WTC11 (cell line): Measurements from ENCODE around the gene PRKCE. TPM values are rescaled to one million over a fixed set of nuclear protein-coding genes. Genes with fewer than 3 reads are reported as not detected.

Experiments used
- ATAC-seq: fragments of 200-7000 bp; cut with Tn5 transposase; 2 replicates; pipeline ENCODE4 v1.10.0; 2021; ENCODE audit warnings: mild to moderate bottlenecking, moderate library complexity
- CTCF ChIA-PET: fragments of 300-600 bp; sonication (Branson Sonifier 250); formaldehyde crosslinking; loops from one replicate; lab custom pipeline; 2021; ENCODE audit warnings: antibody characterized with exemption; lab: Charles Lee
- POLR2A ChIA-PET: fragments of 350-600 bp; sonication (Branson Sonifier 250); formaldehyde crosslinking; loops from one replicate; lab custom pipeline; 2021; ENCODE audit warnings: antibody characterized with exemption; lab: Charles Lee
- DNase-seq: peaks from one replicate; pipeline ENCODE4 v3.0.0; 2021; ENCODE audit warnings: low spot score
- H3K27ac Mint-ChIP-seq: 2 replicates; pipeline ENCODE4 v1.8.0; 2021; ENCODE audit warnings: mixed read lengths
- H3K27me3 Mint-ChIP-seq: 2 replicates; pipeline ENCODE4 v1.8.0; 2021; ENCODE audit warnings: low read depth, mild to moderate bottlenecking, moderate library complexity, mixed read lengths
- H3K36me3 Mint-ChIP-seq: 2 replicates; pipeline ENCODE4 v1.8.0; 2021; ENCODE audit warnings: mixed read lengths
- H3K4me1 Mint-ChIP-seq: 2 replicates; pipeline ENCODE4 v1.8.0; 2022; ENCODE audit warnings: mixed read lengths
- H3K4me3 Mint-ChIP-seq: 2 replicates; pipeline ENCODE4 v1.8.0; 2021; ENCODE audit warnings: mild to moderate bottlenecking, moderate library complexity, mixed read lengths
- H3K9me3 Mint-ChIP-seq: 2 replicates; pipeline ENCODE4 v1.8.0; 2021; ENCODE audit warnings: mixed read lengths
- CBFB ChIP-seq: sonication (generic); formaldehyde crosslinking; IDR thresholded peaks from 2 replicates; pipeline ENCODE4 v1.8.1; 2022; ENCODE audit warnings: mild to moderate bottlenecking, low read depth, missing genetic modification reagents
- CREB1 ChIP-seq: sonication (generic); formaldehyde crosslinking; IDR thresholded peaks from 2 replicates; pipeline ENCODE4 v1.8.0; 2023; ENCODE audit warnings: mild to moderate bottlenecking, missing genetic modification reagents
- CREM ChIP-seq: sonication (generic); formaldehyde crosslinking; IDR thresholded peaks from 2 replicates; pipeline ENCODE4 v1.8.1; 2022; ENCODE audit warnings: mild to moderate bottlenecking, missing genetic modification reagents, moderate library complexity
- E2F4 ChIP-seq: sonication (generic); formaldehyde crosslinking; IDR thresholded peaks from 2 replicates; pipeline ENCODE4 v1.8.1; 2022; ENCODE audit warnings: low read depth, mild to moderate bottlenecking, moderate library complexity, missing genetic modification reagents, borderline replicate concordance
- ESRRA ChIP-seq: sonication (generic); formaldehyde crosslinking; IDR thresholded peaks from 2 replicates; pipeline ENCODE4 v1.8.1; 2022; ENCODE audit warnings: mild to moderate bottlenecking, missing genetic modification reagents, borderline replicate concordance
- FOXJ3 ChIP-seq: sonication (generic); formaldehyde crosslinking; IDR thresholded peaks from 2 replicates; pipeline ENCODE4 v1.9.0; 2021; ENCODE audit warnings: missing genetic modification reagents, mild to moderate bottlenecking, borderline replicate concordance
- GABPB1 ChIP-seq: sonication (generic); formaldehyde crosslinking; IDR thresholded peaks from 2 replicates; pipeline ENCODE4 v1.8.1; 2023; ENCODE audit warnings: mild to moderate bottlenecking, missing genetic modification reagents
- GTF2I ChIP-seq: fragments of 250-450 bp; sonication (Bioruptor Pico); conservative IDR thresholded peaks from 2 replicates; pipeline ENCODE4 v1.4.0; 2021; ENCODE audit warnings: mild to moderate bottlenecking
- HMGA2 ChIP-seq: fragments of 250-450 bp; sonication (Bioruptor Pico); IDR thresholded peaks from 2 replicates; pipeline ENCODE4 v1.4.0; 2021; ENCODE audit warnings: mild to moderate bottlenecking, moderate library complexity
- NFATC4 ChIP-seq: fragments of 250-450 bp; sonication (Bioruptor Pico); IDR thresholded peaks from 2 replicates; pipeline ENCODE4 v1.9.0; 2021; ENCODE audit warnings: mild to moderate bottlenecking
- PRRX2 ChIP-seq: fragments of 250-450 bp; sonication (Bioruptor Pico); IDR thresholded peaks from 2 replicates; pipeline ENCODE4 v1.8.0; 2021; ENCODE audit warnings: mild to moderate bottlenecking
- RORB ChIP-seq: fragments of 250-450 bp; sonication (Bioruptor Pico); IDR thresholded peaks from 2 replicates; pipeline ENCODE4 v1.9.0; 2021; ENCODE audit warnings: mild to moderate bottlenecking
- SMAD4 ChIP-seq: sonication (generic); formaldehyde crosslinking; IDR thresholded peaks from 2 replicates; pipeline ENCODE4 v1.8.0; 2022; ENCODE audit warnings: mild to moderate bottlenecking, missing genetic modification reagents
- SOX15 ChIP-seq: fragments of 250-450 bp; sonication (Bioruptor Pico); IDR thresholded peaks from 2 replicates; pipeline ENCODE4 v1.9.0; 2021; ENCODE audit warnings: mild to moderate bottlenecking
- TP53 ChIP-seq: sonication (generic); formaldehyde crosslinking; IDR thresholded peaks from 2 replicates; pipeline ENCODE4 v1.8.1; 2023; ENCODE audit warnings: mild to moderate bottlenecking, missing genetic modification reagents
- ZMAT4 ChIP-seq: fragments of 250-450 bp; sonication (Bioruptor Pico); IDR thresholded peaks from 2 replicates; pipeline ENCODE4 v1.9.0; 2021; ENCODE audit warnings: mild to moderate bottlenecking
- ZNF138 ChIP-seq: sonication (generic); formaldehyde crosslinking; conservative IDR thresholded peaks from 2 replicates; pipeline ENCODE4 v1.8.1; 2022; ENCODE audit warnings: mild to moderate bottlenecking, moderate library complexity, missing genetic modification reagents
- ZNF232 ChIP-seq: sonication (generic); formaldehyde crosslinking; IDR thresholded peaks from 2 replicates; pipeline ENCODE4 v1.8.0; 2022; ENCODE audit warnings: mild to moderate bottlenecking, missing genetic modification reagents
- ZNF317 ChIP-seq: sonication (generic); formaldehyde crosslinking; IDR thresholded peaks from 2 replicates; pipeline ENCODE4 v1.8.1; 2023; ENCODE audit warnings: low read depth, mild to moderate bottlenecking, moderate library complexity, missing genetic modification reagents, borderline replicate concordance
- total RNA-seq: library from RNA; stranded (reverse); gene quantifications from 3 replicates; pipeline ENCODE4 v1.2.3, GENCODE V29; 2021
- TF ChIP-seq, protein P1 (sequence below): sonication (generic); formaldehyde crosslinking; IDR thresholded peaks from 2 replicates; pipeline ENCODE4 v1.8.1; 2023; ENCODE audit warnings: mild to moderate bottlenecking, missing genetic modification reagents
- TF ChIP-seq, protein P2 (sequence below): sonication (generic); formaldehyde crosslinking; IDR thresholded peaks from 2 replicates; pipeline ENCODE4 v1.8.1; 2022; ENCODE audit warnings: missing genetic modification reagents, borderline replicate concordance
- TF ChIP-seq, protein P3 (sequence below): sonication (generic); formaldehyde crosslinking; IDR thresholded peaks from 2 replicates; pipeline ENCODE4 v1.8.1; 2023; ENCODE audit warnings: mild to moderate bottlenecking, missing genetic modification reagents, moderate library complexity
- TF ChIP-seq, protein P4 (sequence below): sonication (generic); formaldehyde crosslinking; IDR thresholded peaks from 2 replicates; pipeline ENCODE4 v1.8.1; 2023; ENCODE audit warnings: mild to moderate bottlenecking, missing genetic modification reagents

Gene PRKCE
- total RNA-seq, 1 experiment from 2014 or later, result 5.8 TPM

DNA sequence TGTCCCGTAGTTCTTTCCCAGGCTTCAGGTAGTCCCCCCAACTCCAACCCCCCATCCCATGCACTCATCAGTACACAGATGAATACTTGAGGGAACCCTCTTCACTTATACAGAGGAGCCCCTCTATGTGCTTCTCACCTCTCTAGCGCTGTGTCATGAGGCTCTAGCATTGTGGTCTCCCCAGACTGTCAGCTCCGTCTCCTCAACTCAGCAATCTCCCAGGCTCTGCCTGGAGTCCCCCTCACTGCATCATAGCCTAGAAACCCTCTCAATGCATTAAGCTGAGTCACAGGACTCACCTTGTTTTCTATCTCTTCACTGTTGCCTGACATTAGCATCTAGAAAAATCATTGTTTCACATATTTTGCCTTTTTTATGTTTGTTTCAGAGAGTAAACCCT, 20.2 kb upstream of the PRKCE start (continued):
- TF ChIP-seq, protein P1, sequence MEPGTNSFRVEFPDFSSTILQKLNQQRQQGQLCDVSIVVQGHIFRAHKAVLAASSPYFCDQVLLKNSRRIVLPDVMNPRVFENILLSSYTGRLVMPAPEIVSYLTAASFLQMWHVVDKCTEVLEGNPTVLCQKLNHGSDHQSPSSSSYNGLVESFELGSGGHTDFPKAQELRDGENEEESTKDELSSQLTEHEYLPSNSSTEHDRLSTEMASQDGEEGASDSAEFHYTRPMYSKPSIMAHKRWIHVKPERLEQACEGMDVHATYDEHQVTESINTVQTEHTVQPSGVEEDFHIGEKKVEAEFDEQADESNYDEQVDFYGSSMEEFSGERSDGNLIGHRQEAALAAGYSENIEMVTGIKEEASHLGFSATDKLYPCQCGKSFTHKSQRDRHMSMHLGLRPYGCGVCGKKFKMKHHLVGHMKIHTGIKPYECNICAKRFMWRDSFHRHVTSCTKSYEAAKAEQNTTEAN, result no peak
- TF ChIP-seq, protein P2, sequence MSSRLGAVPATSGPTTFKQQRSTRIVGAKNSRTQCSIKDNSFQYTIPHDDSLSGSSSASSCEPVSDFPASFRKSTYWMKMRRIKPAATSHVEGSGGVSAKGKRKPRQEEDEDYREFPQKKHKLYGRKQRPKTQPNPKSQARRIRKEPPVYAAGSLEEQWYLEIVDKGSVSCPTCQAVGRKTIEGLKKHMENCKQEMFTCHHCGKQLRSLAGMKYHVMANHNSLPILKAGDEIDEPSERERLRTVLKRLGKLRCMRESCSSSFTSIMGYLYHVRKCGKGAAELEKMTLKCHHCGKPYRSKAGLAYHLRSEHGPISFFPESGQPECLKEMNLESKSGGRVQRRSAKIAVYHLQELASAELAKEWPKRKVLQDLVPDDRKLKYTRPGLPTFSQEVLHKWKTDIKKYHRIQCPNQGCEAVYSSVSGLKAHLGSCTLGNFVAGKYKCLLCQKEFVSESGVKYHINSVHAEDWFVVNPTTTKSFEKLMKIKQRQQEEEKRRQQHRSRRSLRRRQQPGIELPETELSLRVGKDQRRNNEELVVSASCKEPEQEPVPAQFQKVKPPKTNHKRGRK (CRISPR knock-in tag), result no peak
- TF ChIP-seq GTF2I (CRISPR knock-in tag) (no peak), TP53 (CRISPR knock-in tag) (no peak), FOXJ3 (CRISPR knock-in tag) (no peak), SOX15 (no peak), ESRRA (CRISPR knock-in tag) (no peak), CBFB (CRISPR knock-in tag) (no peak), ZNF317 (no peak), PRRX2 (CRISPR knock-in tag) (no peak), ZNF138 (CRISPR knock-in tag) (no peak)
- TF ChIP-seq, protein P3, sequence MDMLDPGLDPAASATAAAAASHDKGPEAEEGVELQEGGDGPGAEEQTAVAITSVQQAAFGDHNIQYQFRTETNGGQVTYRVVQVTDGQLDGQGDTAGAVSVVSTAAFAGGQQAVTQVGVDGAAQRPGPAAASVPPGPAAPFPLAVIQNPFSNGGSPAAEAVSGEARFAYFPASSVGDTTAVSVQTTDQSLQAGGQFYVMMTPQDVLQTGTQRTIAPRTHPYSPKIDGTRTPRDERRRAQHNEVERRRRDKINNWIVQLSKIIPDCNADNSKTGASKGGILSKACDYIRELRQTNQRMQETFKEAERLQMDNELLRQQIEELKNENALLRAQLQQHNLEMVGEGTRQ (CRISPR knock-in tag), result no peak
- TF ChIP-seq, protein P4, sequence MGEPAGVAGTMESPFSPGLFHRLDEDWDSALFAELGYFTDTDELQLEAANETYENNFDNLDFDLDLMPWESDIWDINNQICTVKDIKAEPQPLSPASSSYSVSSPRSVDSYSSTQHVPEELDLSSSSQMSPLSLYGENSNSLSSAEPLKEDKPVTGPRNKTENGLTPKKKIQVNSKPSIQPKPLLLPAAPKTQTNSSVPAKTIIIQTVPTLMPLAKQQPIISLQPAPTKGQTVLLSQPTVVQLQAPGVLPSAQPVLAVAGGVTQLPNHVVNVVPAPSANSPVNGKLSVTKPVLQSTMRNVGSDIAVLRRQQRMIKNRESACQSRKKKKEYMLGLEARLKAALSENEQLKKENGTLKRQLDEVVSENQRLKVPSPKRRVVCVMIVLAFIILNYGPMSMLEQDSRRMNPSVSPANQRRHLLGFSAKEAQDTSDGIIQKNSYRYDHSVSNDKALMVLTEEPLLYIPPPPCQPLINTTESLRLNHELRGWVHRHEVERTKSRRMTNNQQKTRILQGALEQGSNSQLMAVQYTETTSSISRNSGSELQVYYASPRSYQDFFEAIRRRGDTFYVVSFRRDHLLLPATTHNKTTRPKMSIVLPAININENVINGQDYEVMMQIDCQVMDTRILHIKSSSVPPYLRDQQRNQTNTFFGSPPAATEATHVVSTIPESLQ (CRISPR knock-in tag), result no peak
- TF ChIP-seq, all 79 proteins: peak for 0

DNA sequence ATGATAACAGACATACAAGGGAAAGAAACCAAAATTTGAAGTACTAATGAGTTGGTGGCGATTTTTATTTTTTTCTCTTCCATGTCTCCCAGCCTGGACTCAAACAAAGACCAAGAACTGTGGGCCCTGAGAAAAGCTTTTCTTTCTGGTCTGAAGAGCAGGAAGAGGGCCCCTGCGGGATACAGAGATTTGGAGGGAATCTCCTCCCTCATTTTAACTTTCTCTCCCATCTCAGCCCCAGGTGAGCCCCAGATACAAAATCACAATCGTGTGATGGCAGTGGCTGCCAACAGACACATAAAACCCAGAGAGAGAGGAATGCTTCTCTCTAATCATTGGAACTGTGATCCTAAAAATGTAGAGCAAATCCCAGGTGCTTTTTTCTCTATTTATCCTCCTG, 19.5 kb upstream of the PRKCE start:
- TF ChIP-seq FOXJ3 (CRISPR knock-in tag) (no peak), ZMAT4 (CRISPR knock-in tag) (no peak), GABPB1 (CRISPR knock-in tag) (no peak), RORB (CRISPR knock-in tag) (no peak), E2F4 (no peak), HMGA2 (CRISPR knock-in tag) (no peak), CREM (CRISPR knock-in tag) (no peak), ZNF232 (CRISPR knock-in tag) (no peak), SMAD4 (CRISPR knock-in tag) (no peak), CREB1 (CRISPR knock-in tag) (no peak), NFATC4 (CRISPR knock-in tag) (no peak)
- ChIA-PET POLR2A (no interaction called here), CTCF (interaction anchor here (1.3 to 1.4 kb wide), 2 partner anchors 24 to 147 kb away, joined by 3 to 4 read pairs; no protein-coding TSS in a partner anchor)
- no peaks in the 10 kb centered on the region; the same call in 1 of the 2 replicates for H3K27me3 Mint-ChIP-seq
- H3K27ac Mint-ChIP-seq, result peak overlapping the region; percentile 78
- H3K4me1 Mint-ChIP-seq, result peaks cover 21% of the 10 kb centered on the region
- H3K9me3 Mint-ChIP-seq, result no peaks in the 10 kb centered on the region
- ATAC-seq (peak; percentile 52), DNase-seq (no peak)
- no peak overlapping the region for H3K4me3 Mint-ChIP-seq
- no peaks in the 10 kb centered on the region for H3K36me3 Mint-ChIP-seq
